NCI-H82 treated with DMSO at 0.1 percent for 48 hours (cell line): ENCODE data around the gene COMP.
"Not testable (repeated sequence)": the region's sequence is repeated elsewhere in the genome, so short reads cannot be mapped to it uniquely, and the experiment has no call there.

Experiments
- DNase-seq: peaks from one replicate; lab custom pipeline; 2025; ENCODE audit not compliant: unreplicated experiment; lab: John Stamatoyannopoulos, UW

The COMP gene

GRCh38 chr19:18790566-18791314 is at the start of gene COMP:
COMP (minus strand) TSS chr19:18791305; CDS start chr19:18791269, 36 bp downstream.
- DNase-seq, result no peak

- no peak for DNase-seq
These were observed 49.5 kb upstream of the COMP start for GRCh38 chr19:18840288-18841267.

GRCh38 chr19:18839465-18840287 is 48.6 kb upstream of the COMP start:
- no peak for DNase-seq

- DNase-seq, result no peak
These were observed 43.5 kb upstream of the COMP start for GRCh38 chr19:18834644-18834984.

- DNase-seq, result no peak
These were observed 42.9 kb upstream of the COMP start for GRCh38 chr19:18833849-18834643.

- DNase-seq, result no peak
These were observed 42.0 kb upstream of the COMP start for GRCh38 chr19:18833141-18833476.

- DNase-seq, result no peak
These were observed 41.4 kb upstream of the COMP start for GRCh38 chr19:18832306-18833140.

- DNase-seq, result peak; percentile 84
These were observed 40.6 kb upstream of the COMP start, which contains the start of gene UPF1 for GRCh38 chr19:18831524-18832305. UPF1 (plus strand) TSS chr19:18831959; CDS start chr19:18832210, 251 bp downstream.

- DNase-seq, result no peak
These were observed 39.4 kb upstream of the COMP start for GRCh38 chr19:18830488-18830887.

- DNase-seq, result no peak
These were observed 37.7 kb upstream of the COMP start for GRCh38 chr19:18828786-18829185.

GRCh38 chr19:18817574-18817973 is 26.5 kb upstream of the COMP start:
- no peak for DNase-seq

GRCh38 chr19:18816645-18817044 is 25.5 kb upstream of the COMP start:
- DNase-seq, result peak; percentile 69

- DNase-seq, result no peak
These were observed 24.6 kb upstream of the COMP start for GRCh38 chr19:18815673-18816072.

GRCh38 chr19:18814063-18814462 is 23.0 kb upstream of the COMP start:
- DNase-seq, result no peak

GRCh38 chr19:18811638-18812037 is 20.5 kb upstream of the COMP start:
- not testable (repeated sequence) for DNase-seq

GRCh38 chr19:18809149-18809868 is 18.2 kb upstream of the COMP start:
- no peak for DNase-seq

GRCh38 chr19:18807861-18808331 is 16.8 kb upstream of the COMP start:
- no peak for DNase-seq

GRCh38 chr19:18804643-18805042 is 13.5 kb upstream of the COMP start:
- DNase-seq, result no peak
